Measurements from ENCODE around the gene SFXN3.
A peak's percentile ranks its signal among the peaks of the same experiment; 100 is the strongest.

Gene SFXN3

DNA sequence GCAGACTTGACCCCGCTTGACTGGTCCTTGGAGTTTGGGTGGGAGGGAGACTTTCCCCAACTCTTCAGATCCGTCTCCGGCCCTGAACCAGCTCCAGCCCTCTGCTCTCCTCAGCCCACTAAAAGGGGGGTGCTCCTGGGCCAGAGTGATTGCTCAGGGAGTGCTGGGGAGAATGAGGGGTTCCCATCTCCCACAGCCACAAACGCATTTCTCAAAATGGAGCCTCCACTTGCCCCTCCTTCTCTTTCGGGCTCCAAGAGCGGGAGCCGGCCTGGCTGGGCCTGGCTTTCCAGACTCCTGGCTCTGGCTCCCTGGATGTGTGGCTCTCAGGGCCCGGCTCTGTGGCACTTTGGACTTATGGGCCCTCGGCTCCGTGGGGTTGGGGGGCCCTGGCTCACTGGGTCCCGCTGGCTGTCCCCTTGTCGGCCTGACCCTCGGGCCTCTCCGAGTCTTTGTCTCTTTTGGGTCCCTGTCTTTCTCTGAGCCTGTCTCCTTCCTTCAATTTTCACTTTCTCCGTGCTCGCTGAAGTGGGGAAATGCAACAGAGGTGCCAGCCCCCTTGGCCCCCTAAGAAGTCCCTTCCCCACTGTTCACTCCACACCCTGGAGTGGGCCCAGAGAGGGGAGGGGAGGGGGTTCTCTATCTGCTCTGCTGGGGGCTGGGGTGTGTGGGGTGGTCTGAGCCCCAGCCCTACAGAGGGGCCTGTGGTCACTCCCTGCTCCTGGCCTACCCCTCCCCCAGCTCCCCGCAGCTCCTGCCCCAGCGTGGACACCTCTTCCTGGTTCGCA, 30.7 kb upstream of the SFXN3 start:
- DNase-seq, result no peak

DNA sequence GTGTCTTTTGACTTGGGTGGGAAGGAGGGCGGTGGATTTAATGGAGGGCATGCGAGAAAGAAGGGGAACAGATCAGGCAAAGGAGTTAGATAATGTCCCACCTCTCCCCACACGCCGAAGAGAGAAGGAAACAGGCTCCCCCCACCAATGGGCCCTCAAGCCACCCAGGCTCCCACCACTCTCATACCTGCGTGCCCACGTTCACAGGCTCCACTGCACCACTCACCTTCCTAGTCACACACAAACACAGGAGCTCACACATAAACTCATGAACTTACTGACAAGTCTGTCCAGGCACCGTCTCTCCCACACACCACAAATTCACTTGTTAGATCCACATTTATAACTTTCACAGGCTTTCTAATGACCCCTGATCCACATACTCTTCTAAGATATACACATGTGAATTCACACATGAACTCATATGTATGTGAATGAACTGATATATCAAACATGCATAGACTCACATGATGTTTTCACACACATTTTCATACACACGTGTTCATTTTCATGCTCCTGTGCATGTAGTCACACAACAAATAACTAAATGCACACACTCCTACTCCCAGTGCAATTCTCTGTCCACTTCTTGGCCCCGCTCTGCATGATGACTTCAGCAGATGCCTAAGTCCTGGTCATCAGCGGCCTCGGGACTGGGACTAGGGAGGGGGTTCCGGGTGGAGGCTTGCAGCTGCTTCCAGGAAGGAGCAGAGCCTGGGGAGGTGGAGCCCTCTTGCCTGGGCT, 29.9 kb upstream of the SFXN3 start:
- DNase-seq, result no peak

DNA sequence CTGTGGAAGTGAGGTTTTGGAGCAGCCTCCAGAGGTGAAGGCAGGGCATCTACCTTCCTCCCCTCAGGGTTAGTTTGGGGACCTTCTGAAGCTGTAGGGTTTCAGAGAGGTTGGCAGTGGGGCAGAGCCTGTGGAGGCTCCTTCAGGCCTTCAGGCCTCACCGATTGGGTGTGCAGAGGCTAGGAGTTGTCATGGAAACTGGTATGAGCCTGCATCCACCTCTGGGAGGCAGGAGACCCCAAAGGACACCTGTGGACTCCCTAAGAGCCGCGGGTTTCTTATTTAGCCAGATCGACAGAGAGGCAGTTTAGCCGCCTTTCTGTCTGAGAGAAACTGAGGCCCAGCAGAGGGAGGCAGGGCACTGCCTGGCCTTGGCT, 29.4 kb upstream of the SFXN3 start:
- DNase-seq, result no peak

DNA sequence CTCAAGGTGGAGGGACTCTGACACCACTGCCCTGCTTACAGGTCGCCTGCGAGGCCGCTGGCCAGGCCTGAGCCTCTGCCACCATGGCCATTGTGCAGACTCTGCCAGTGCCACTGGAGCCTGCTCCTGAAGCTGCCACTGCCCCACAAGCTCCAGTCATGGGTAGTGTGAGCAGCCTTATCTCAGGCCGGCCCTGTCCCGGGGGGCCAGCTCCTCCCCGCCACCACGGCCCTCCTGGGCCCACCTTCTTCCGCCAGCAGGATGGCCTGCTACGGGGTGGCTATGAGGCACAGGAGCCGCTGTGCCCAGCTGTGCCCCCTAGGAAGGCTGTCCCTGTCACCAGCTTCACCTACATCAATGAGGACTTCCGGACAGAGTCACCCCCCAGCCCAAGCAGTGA, 28.6 kb upstream of the SFXN3 start:
- no peak for DNase-seq

DNA sequence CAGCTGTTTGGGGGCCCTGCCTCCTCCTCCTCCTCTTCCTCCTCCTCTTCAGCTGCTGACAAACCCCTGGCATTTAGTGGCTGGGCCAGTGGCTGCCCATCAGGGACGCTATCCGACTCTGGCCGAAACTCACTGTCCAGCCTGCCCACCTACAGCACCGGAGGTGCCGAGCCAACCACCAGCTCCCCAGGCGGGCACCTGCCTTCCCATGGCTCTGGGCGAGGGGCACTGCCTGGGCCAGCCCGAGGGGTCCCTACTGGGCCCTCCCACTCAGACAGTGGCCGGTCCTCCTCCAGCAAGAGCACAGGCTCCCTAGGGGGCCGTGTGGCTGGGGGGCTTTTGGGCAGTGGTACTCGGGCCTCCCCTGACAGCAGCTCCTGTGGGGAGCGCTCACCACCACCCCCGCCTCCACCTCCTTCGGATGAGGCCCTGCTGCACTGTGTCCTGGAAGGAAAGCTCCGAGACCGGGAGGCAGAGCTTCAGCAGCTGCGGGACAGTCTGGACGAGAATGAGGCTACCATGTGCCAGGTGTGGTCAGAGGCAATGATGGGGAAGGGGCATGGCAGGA, 27.3 kb upstream of the SFXN3 start:
- DNase-seq, result no peak

DNA sequence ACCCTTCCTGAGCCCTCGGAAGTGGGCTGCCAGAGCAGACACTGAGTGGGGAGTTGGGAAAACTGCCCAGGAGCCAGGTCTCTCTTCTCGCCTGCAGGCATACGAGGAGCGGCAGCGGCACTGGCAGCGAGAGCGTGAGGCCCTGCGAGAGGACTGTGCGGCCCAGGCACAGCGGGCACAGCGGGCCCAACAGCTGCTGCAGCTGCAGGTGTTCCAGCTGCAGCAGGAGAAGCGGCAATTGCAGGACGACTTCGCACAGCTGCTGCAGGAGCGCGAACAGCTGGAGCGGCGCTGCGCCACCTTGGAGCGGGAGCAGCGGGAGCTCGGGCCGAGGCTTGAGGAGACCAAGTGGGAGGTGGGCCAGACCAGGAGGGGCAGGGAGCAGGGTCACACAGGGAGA, 25.7 kb upstream of the SFXN3 start:
- DNase-seq, result no peak

DNA sequence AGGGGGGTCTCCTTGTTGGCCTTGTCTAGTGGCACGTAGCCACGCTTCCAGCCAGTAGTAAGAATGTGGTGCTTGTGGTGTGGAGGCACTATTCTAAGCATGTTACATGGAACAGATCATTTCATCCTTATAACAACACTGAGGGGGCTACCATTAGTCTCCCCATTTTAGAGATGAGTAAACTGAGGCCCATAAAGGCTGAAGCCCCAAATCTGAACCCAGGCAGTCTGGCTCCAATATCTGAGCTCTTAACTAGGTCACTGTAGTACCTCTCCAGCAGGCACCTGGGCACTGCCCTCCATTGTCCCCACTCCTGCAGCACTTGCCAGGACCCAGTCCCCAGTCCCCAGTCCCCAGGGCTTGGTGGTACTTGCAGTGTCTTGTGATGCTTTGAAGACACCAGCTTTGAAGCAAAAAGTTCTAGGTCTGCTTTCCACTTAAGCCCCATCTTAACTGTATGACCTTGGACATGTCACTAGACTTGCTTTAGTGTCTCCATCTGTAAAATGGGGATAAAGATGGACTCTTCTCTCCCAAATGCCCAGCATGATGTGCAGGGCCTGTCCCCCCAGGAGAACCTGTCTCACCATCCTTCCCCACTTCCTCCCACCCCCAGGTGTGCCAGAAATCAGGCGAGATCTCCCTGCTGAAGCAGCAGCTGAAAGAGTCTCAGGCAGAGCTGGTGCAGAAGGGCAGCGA, 25.0 kb upstream of the SFXN3 start:
- no peak for DNase-seq

DNA sequence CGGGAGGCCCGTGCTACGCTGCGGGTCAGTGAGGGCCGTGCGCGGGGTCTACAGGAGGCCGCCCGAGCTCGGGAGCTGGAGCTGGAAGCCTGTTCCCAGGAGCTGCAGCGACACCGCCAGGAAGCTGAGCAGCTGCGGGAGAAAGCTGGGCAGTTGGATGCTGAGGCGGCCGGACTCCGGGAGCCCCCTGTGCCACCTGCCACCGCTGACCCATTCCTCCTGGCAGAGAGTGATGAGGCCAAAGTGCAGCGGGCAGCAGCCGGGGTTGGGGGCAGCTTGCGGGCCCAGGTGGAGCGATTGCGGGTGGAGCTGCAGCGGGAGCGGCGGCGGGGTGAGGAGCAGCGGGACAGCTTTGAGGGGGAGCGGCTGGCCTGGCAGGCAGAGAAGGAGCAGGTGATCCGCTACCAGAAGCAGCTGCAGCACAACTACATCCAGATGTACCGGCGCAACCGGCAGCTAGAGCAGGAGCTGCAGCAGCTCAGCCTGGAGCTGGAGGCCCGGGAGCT, 24.4 kb upstream of the SFXN3 start:
- DNase-seq, result no peak

DNA sequence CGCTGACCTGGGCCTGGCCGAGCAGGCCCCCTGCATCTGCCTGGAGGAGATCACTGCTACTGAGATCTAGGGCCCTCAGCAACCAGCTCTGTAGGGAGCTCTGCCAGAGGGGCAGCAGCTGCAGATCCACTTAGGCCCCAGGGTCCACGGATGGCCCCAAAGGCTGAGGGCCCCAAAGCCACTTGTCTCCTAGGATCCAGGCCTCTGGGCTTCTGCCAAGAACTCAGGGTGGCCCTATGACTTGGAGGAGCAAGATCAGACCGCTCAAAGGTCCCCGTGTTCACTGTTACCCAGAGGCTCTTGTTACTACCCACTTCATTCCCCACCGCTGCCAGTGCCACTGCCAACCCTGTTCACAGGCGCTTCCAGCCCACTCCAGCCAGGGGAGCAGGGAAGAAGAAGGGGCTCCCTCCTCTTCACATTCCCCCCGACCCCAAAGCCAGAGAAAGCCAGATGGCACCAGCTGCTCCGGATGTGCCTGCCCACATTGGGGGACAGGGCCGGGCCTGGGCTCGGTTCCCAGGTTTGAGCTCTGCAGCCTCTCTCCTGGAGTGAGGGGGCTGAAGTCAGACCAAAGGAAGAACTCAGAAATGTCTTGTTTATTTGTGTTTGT, 23.8 kb upstream of the SFXN3 start:
- no peak for DNase-seq

DNA sequence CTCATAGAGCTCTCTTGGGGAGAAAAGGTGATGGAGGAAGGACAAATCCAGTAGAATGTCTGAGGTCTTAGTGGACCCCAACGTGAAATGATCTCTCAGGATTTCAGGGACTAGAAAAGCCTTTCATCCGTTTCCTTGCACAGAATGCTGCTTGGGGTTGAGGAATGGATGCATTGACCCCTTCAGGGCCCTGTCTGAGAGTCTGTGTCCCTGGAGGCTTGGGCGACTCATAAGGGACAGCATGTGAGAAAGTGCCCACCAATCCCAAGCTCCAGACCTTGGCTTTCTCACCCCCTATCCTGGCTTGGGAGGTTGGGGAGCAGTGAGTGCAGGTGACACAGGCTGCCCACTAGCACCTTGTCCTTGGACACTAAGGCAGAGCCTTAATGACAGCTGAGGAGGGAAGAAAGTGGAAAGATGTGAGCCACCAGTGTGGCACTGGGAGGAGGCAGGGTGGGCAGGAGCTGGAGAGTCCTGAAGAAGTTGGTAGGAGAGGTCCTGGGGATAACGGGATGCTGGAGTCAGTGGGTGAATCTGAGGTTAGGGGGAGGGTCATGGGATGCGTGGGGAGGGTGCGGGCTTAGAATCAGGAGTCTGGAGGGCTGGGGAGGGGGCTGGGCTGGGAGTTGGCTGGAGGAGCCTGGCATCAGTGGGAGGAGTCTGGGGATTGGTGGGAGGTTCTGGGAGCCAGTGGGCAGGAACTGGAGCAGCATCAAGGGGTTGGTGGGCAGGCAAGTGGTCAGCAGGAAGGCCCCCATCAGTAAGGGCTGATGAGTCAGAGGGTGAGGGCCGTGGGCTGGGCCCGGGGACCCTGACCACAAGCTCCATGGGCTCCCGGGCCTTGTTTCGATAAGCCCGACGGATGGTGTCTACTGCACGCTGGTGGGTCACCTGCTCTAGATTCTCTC, 22.9 kb upstream of the SFXN3 start:
- DNase-seq, result no peak

DNA sequence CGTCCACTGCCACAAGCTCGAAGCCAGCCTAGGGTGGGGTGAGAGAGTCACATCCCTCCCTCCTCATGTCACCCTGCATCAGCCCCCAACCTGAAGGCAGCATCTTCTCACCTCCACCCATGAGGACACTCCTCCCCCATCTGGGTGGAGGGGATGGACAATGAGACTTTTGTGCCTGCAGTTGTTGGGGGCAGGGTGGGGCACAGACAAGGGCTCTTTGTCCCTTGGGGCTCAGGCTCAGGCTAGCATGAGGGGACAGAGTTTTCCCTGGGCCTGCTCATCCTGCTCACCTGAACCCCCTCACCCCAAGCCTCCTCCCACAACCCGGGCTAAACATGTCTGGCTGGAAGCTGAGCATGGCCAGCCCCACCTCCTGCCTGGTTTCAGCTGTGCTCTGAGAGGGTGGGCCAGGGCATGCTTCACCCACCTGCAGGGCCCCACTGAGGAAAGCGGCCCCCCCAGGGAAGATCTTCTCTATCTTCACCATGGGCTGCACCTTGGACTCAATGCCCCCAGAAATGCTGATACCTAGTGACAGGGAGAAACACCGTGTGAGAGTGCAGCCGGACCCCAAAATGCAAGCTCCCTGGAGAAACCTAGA, 22.1 kb upstream of the SFXN3 start:
- DNase-seq, result no peak

DNA sequence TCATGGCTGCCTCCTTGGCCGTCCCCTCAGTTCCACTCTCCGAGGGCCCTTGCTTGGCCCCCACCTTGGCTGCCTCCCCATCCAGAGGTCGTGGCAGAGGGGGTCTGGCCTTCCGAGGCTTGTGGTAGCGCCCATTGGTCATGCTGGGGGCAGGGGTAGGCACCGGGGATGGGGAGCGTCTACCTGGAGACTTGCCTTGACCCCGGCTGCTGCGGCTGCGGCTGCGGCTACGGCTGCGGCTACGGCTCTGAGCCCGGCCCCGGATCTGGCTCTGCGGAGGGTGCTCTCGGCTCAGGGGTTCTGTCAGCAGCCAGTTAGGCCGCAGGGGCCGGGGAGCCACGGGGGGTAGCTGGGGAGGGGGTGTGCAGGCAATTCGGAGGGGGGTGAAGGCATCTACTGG, 20.7 kb upstream of the SFXN3 start:
- DNase-seq, result no peak

DNA sequence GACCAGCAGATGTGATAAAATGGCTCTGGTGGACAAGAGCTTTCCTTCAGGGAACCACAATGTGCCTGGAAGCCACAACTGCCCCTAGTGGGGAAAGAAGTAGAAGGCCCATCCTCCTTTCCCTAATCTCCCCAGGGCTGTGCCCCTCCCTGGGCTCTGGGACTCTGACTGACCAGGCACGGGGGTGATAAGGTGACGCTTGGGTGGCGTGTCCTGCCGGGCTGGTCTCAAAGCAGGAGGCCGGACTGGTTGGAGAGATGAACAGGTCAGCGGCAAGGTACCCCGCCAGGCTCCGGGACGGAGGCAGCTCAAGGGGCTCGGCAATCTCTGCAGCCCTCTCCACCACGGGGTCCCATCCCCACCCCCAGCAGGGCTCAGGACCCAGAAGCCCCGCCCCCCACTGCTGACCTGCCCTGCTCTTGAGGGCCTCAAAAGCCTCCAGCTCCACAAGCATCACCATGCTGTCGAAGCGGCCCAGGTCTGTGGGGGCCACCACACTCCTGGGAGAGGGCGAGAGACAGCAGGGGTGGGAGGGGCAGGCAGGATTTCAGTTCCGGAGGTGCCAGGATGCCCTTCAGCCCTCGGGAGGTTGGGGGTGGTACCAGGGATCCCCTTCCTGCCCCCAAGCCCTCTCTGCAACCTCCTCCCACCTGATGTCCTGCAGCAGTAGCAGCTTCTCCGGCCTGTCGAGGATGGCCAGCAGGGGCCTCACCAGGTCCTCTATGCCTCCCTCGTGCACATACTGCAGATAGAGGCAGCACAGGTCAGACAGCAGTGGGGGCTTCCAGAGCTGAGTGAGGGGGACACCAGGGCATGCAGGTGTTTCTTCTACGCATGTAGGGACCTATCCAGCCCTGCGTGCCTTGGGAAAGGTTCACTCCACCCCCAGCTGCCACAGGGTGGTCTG, 19.3 kb upstream of the SFXN3 start:
- no peak for DNase-seq

DNA sequence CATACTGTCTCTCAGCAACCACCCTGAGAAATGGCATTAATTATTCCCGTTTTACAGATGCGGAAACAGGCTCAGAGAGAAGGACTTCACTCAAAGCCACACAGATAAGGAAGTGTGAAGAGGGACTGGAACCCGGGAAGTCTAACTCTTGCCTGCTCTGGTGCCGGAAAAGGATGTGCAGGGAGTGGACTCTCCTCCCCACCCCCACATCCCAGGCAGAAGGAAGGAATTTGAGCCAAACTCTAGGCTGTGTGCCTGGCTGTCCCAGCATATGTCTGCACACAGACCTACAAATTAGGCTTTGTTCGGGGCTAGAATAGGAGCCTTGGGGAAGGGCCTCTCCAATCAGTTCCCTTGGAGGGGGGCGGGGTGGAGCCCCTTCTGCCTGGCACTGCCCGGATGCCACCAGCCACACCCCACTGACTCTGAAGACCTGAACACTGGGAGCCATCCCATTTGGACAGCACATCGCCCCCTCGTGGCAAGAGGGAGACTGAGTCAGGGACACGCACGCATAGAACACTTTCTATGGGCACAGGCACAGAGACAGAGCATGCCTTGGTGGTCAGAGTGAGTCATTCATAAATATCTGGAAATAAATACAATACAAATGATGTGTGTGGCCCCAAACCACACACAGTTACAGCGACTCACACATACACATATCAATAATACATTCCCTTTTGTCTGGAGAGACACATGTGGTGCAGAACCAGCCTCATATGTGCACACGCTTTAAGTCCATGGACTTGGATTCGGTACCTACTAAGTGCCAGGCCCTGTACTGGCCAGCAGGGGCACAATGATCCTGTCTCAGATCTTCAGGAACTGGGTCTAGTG, 18.3 kb upstream of the SFXN3 start:
- DNase-seq, result peak; percentile 87 to 90

DNA sequence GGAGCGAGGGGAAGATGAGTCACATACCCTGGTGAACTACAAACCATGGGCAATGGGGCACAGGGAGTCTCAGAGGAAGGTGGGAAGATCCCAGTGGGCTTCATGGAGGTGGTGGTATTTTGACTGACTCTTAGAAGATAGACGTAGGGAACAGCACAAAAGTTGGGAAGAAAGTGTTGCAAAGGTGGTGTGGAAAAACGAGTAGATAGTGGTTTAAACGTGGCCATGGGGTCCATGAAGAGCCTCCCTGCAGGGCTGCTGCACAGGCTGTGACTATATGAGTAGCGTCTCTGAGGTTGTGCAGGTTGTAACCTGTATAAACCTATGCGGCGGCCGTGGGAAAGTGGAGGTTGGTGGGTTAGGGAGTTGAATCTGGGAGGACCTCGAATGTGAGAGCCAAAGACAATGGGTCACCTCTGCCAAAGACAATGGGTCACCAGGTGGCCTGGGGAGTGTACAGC, 17.6 kb upstream of the SFXN3 start:
- no peak for DNase-seq

DNA sequence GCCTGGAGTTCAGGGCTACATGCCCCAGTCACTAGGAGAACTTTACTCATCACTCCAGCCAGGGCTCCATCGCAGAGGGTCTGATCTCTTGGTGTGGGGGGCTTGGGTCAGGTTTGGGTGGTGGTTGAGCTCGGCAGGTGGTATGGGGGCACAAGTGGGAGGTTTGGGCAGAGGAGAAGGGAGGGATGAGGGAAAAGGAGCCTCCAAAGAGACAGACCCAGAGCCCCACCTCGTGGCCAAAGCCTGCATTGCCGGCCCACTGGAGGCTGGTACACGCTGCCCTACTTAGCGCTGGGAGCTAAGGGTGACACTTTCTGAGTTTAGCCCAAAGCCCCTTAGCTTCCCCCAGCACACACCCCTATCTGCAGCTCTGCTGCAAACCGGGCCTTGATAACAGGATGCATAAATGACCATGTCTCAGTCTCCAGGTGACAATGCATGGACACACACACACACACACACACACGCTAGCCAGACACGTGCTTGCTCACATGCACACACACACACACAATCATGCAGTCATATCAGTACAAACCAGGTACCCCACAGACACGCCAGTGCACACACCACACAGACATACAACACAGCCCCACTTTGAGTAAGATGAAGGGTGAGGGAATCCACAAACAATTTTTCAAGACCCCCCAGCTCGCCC, 16.7 kb upstream of the SFXN3 start:
- peak; percentile 89 to 91 for DNase-seq

DNA sequence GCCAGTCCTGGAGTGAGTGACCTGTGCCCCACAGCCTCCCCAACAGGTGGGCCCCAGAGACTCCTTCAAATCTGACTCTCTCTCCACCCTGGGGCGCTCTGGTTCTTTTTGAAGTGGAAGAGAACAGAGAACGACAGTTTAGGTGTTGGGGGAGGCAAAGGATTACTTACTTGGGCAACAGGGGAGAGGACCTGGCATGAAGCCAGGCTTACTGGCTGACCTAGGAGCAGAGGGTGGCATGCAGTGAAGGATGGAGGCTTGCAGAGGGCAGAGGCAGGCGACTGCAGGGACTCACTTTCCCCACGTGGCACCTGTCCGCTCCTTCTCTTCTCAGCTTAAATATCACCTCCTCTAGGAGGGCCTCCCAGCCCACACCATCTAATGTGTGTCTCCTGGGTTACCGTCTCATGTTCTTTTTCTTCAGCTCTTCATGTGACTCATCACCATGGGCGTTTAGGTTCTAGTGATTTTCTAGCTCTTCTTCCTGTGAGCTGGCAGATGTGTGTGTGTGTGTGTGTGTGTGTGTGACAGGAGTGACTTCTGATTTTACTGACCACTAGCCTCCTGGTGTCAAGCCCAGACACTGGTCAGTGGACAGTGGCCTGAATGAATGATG, 16.0 kb upstream of the SFXN3 start:
- DNase-seq, result peak in 1 of 2 experiments; percentile 27

DNA sequence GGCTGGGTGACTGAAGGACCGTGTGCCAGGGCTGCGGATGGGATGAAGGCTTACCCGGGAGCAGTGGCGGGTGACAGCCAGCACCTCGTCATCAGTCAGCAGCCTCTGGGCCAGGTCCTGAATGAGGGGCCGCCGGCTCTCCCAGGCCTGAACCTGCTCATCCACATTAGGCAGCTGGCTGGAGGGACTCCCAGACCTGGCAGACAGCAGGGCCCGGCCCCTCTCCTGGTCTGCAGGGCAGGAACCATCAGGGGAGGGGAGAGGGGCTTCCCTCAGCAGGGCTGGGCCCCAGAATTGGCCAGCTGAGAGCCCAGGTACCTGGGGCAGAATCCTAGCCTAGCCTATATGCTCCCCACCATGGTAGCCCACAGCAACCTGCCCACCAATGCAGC, 15.5 kb upstream of the SFXN3 start:
- no peak for DNase-seq

Measured in activated CD4-positive, alpha-beta T cell treated with anti-CD3 and anti-CD28 coated beads, Interleukin-2, amount 50 U/mL, for 48 hours (primary cell).